Measurements from ENCODE around the gene DENND6B. TPM values are rescaled to one million over a fixed set of nuclear protein-coding genes. Genes with fewer than 3 reads are reported as not detected.

DENND6B gene
- total and polyA plus RNA-seq, 4 donors: 0.86 to 1.2 (median 1.1) TPM

DNA sequence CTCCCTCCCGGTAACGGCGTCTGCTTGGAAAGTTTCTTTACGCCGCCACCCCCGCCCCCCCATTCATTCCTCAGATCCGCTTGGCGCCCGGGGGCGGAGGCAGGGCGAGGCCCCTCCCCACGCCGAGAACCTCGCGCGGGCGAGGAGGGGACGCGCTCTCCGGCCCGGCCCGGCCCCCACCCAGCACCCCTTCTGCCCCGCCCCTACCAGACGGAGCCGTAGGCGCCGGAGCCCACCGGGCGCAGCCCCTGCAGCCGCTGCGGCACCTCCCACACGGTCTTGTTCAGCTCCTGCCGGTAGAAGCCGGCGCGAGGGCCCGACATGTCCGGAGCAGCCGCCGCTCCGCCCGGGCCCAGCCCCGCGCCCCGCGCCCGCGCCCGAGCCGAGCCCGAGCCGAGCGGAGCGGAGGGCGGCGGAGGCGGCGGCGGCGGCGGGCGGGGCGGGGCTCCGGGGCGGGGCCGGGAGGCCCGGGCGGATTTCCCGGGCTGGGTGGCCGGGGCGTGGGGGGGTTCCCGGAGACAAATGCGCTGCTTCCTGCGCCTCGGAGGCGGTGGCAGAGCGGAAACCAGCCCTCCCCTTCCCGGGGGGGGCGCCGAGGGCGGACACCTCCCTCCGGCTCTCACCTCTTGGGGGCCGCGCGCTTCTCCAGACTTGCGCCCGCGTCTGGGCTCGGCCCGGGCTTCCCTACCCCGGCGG lies 56.7 kb downstream of the DENND6B start, which contains the start of gene MAPK11:
Gene MAPK11, minus strand, starts transcription at position 411 of the 696 bp plus-strand sequence. Its CDS starts 88 bp downstream, at position 323.
- peaks cover 30 to 49% (median 33%) of the 10 kb centered on the region in 4 donors for H3K4me1 ChIP-seq (ENCODE audit: control insufficient read depth in 4 of 4, insufficient read depth in 4 of 4, low read length in 3 of 4)
- H3K9ac ChIP-seq (ENCODE audit: low read depth in 1 of 2, low read length in 2 of 2): no peak within 1 kb of the TSS
- DNase-seq (ENCODE audit: low spot score): no peak
- H3K27me3 ChIP-seq (ENCODE audit: control insufficient read depth in 4 of 4, insufficient read depth in 4 of 4, low read length in 3 of 4): no peaks in the 10 kb centered on the region
- no peak within 1 kb of the TSS for H3K27ac ChIP-seq (ENCODE audit: low read depth in 1 of 2, low read length in 2 of 2)
- H3K36me3 ChIP-seq (ENCODE audit: control insufficient read depth in 4 of 4, insufficient read depth in 3 of 4, low read depth in 1 of 4, low read length in 3 of 4): peaks cover 0 to 3% (median under 1%) of the 10 kb centered on the region in 4 donors
- H3K4me3 ChIP-seq (ENCODE audit: low read depth in 1 of 3, low read length in 3 of 3): peak within 1 kb of the TSS in 2 of 3 donors; percentile 12 to 61
- TF ChIP-seq GABPA (IDR thresholded peaks at IDR 0.05 in 1 of 2, conservative IDR thresholded peaks at IDR 0.05 in 1 of 2) (no peak), JUND (IDR thresholded peaks at IDR 0.05) (no peak)
- 2% methylated on average over 92 of the region's 92 CpGs for WGBS
- no peaks in the 10 kb centered on the region for H3K9me3 ChIP-seq (ENCODE audit: control insufficient read depth in 4 of 4, low read length in 3 of 4)

DNA sequence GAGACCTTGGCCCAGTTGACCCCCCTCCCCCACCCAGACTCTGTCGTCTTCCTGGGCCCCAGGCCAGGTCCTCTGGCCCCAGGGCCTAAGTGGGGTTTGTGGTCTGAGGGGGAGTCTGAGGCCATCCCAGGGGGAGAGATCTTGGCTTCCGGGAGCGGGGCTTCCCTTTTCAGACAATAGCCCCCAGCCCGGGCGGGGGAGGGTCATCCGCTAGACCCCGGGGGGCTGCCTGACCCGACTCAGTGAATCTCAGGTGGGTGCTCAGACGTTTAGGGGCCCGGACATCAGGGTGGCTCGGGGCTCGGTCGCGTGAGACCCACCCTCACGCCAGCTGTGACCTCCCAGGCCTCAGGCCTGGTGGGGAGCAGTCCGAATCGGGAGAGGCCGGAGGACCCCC lies 57.2 kb downstream of the DENND6B start:
- no peak for DNase-seq (ENCODE audit: low spot score)
- 22% methylated on average over 18 of the region's 18 CpGs for WGBS

DNA sequence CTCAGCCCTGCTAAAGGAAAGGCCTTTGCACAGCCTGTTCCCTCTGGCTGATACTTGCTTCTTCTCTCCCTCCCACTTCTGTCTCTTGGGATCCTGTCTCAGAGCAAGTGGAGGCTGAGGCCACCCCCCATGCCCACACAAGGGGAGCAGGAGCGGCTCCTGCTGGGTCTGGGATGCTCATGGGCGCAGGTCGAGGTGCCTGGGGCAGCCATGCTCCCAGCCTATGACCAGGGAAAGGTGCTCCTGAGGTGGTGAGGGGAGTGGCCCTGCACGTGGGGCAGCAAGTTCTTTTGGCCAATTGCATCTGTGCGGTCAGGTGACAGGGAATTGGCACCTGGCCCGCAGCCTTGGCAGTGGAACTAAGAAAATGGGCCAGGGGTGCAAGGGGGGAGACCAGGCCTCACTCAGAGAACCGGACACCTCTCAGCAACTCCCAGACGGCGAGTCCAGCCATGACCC lies 58.1 kb downstream of the DENND6B start:
- Histone ChIP-seq H3K9me3 (ENCODE audit: control insufficient read depth in 4 of 4, low read length in 3 of 4) (no peaks in the 10 kb centered on the region), H3K27me3 (ENCODE audit: control insufficient read depth in 4 of 4, insufficient read depth in 4 of 4, low read length in 3 of 4) (no peaks in the 10 kb centered on the region), H3K9ac (ENCODE audit: low read depth in 1 of 2, low read length in 2 of 2) (no peak overlapping the region), H3K27ac (ENCODE audit: low read depth in 1 of 2, low read length in 2 of 2) (no peak overlapping the region), H3K4me1 (ENCODE audit: control insufficient read depth in 4 of 4, insufficient read depth in 4 of 4, low read length in 3 of 4) (peaks cover 30 to 46% (median 33%) of the 10 kb centered on the region in 4 donors), H3K36me3 (ENCODE audit: control insufficient read depth in 4 of 4, insufficient read depth in 3 of 4, low read depth in 1 of 4, low read length in 3 of 4) (no peaks in the 10 kb centered on the region), H3K4me3 (ENCODE audit: low read depth in 1 of 3, low read length in 3 of 3) (no peak overlapping the region)
- DNase-seq (ENCODE audit: low spot score): no peak
- TF ChIP-seq HNF4A (conservative IDR thresholded peaks at IDR 0.05) (no peak), FOXA2 (IDR thresholded peaks at IDR 0.05) (no peak), SP1 (IDR thresholded peaks at IDR 0.05) (no peak), NR2F2 (IDR thresholded peaks at IDR 0.05) (no peak), RXRA (IDR thresholded peaks at IDR 0.05) (no peak), HNF4G (IDR thresholded peaks at IDR 0.05) (no peak)
- TF ChIP-seq, protein P1, sequence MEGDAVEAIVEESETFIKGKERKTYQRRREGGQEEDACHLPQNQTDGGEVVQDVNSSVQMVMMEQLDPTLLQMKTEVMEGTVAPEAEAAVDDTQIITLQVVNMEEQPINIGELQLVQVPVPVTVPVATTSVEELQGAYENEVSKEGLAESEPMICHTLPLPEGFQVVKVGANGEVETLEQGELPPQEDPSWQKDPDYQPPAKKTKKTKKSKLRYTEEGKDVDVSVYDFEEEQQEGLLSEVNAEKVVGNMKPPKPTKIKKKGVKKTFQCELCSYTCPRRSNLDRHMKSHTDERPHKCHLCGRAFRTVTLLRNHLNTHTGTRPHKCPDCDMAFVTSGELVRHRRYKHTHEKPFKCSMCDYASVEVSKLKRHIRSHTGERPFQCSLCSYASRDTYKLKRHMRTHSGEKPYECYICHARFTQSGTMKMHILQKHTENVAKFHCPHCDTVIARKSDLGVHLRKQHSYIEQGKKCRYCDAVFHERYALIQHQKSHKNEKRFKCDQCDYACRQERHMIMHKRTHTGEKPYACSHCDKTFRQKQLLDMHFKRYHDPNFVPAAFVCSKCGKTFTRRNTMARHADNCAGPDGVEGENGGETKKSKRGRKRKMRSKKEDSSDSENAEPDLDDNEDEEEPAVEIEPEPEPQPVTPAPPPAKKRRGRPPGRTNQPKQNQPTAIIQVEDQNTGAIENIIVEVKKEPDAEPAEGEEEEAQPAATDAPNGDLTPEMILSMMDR (IDR thresholded peaks at IDR 0.05; ENCODE audit: low read depth, low read length, missing input control): no peak
- WGBS: 49% methylated on average over 9 of the region's 9 CpGs

More for the DNA sequence above, 57.2 kb downstream of the DENND6B start:
- no peaks in the 10 kb centered on the region for H3K27me3 ChIP-seq (ENCODE audit: control insufficient read depth in 4 of 4, insufficient read depth in 4 of 4, low read length in 3 of 4)
- H3K36me3 ChIP-seq (ENCODE audit: control insufficient read depth in 4 of 4, insufficient read depth in 3 of 4, low read depth in 1 of 4, low read length in 3 of 4): no peaks in the 10 kb centered on the region
- H3K9ac ChIP-seq (ENCODE audit: low read depth in 1 of 2, low read length in 2 of 2): no peak overlapping the region
- H3K4me1 ChIP-seq (ENCODE audit: control insufficient read depth in 4 of 4, insufficient read depth in 4 of 4, low read length in 3 of 4): peaks cover 30 to 49% (median 33%) of the 10 kb centered on the region in 4 donors
- TF ChIP-seq JUND (IDR thresholded peaks at IDR 0.05) (no peak), HNF4A (conservative IDR thresholded peaks at IDR 0.05) (no peak), SP1 (IDR thresholded peaks at IDR 0.05) (no peak), FOXA1 (IDR thresholded peaks at IDR 0.05) (no peak), TAF1 (conservative IDR thresholded peaks at IDR 0.05) (no peak), YY1 (IDR thresholded peaks at IDR 0.05) (no peak), RXRA (IDR thresholded peaks at IDR 0.05) (no peak), NR2F2 (IDR thresholded peaks at IDR 0.05) (no peak)
- TF ChIP-seq, protein P1 (IDR thresholded peaks at IDR 0.05; ENCODE audit: low read depth, low read length, missing input control): no peak
- TF ChIP-seq, protein P2, sequence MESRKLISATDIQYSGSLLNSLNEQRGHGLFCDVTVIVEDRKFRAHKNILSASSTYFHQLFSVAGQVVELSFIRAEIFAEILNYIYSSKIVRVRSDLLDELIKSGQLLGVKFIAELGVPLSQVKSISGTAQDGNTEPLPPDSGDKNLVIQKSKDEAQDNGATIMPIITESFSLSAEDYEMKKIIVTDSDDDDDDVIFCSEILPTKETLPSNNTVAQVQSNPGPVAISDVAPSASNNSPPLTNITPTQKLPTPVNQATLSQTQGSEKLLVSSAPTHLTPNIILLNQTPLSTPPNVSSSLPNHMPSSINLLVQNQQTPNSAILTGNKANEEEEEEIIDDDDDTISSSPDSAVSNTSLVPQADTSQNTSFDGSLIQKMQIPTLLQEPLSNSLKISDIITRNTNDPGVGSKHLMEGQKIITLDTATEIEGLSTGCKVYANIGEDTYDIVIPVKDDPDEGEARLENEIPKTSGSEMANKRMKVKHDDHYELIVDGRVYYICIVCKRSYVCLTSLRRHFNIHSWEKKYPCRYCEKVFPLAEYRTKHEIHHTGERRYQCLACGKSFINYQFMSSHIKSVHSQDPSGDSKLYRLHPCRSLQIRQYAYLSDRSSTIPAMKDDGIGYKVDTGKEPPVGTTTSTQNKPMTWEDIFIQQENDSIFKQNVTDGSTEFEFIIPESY (IDR thresholded peaks at IDR 0.05): no peak
- TF ChIP-seq, protein P3, sequence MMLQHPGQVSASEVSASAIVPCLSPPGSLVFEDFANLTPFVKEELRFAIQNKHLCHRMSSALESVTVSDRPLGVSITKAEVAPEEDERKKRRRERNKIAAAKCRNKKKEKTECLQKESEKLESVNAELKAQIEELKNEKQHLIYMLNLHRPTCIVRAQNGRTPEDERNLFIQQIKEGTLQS (IDR thresholded peaks at IDR 0.05): no peak
- H3K4me3 ChIP-seq (ENCODE audit: low read depth in 1 of 3, low read length in 3 of 3): peak overlapping the region in 1 of 3 donors; percentile 61
- H3K9me3 ChIP-seq (ENCODE audit: control insufficient read depth in 4 of 4, low read length in 3 of 4): no peaks in the 10 kb centered on the region
- H3K27ac ChIP-seq (ENCODE audit: low read depth in 1 of 2, low read length in 2 of 2): no peak overlapping the region

Measured in liver (tissue), 9 donors.